Fibroblast of lung (primary cell): Measurements from ENCODE around the gene RCOR1. TPM values are rescaled to one million over a fixed set of nuclear protein-coding genes. Genes with fewer than 3 reads are reported as not detected.

ENCODE experiments used
- DNase-seq, 2 donors: peaks; one replicate each; pipeline versions ENCODE4 v3.0.0 to v3.0.0-alpha.2; 2010; ENCODE audit warnings: low read depth in 2 of 2
- H2AFZ ChIP-seq: 2 replicates; pipeline ENCODE4 v1.5.1; 2012; ENCODE audit warnings: low read length, control low read depth, inconsistent platforms
- H3K27ac ChIP-seq: 2 replicates; pipeline ENCODE4 v1.5.1; 2011; ENCODE audit warnings: low read length, control low read depth; ENCODE audit not compliant: insufficient read depth
- H3K27me3 ChIP-seq: 2 replicates; pipeline ENCODE4 v1.5.1; 2011; ENCODE audit warnings: mild to moderate bottlenecking, low read length; ENCODE audit not compliant: control insufficient read depth, insufficient read depth
- H3K36me3 ChIP-seq: 2 replicates; pipeline ENCODE4 v1.5.1; 2011; ENCODE audit warnings: low read length; ENCODE audit not compliant: control insufficient read depth, insufficient read depth
- H3K4me1 ChIP-seq: 2 replicates; pipeline ENCODE4 v1.5.1; 2011; ENCODE audit warnings: low read length; ENCODE audit not compliant: control insufficient read depth, insufficient read depth; ENCODE audit errors: extremely low read depth
- H3K4me2 ChIP-seq: 2 replicates; pipeline ENCODE4 v1.5.1; 2011; ENCODE audit warnings: low read length, control low read depth; ENCODE audit not compliant: insufficient read depth; ENCODE audit errors: extremely low read depth
- H3K4me3 ChIP-seq, 4 experiments: fragments of 200-600 bp in 1 of 4; sonication (generic) in 1 of 4; replicated peaks in 1 of 4; 2 replicates each; pipeline ENCODE4 v1.5.1; 2011 to 2016; ENCODE audit warnings: low read length in 4 of 4, low read depth in 3 of 4, mild to moderate bottlenecking in 3 of 4, control low read depth in 2 of 4, inconsistent platforms in 1 of 4, mixed read lengths in 1 of 4; ENCODE audit not compliant: insufficient read depth in 1 of 4; ENCODE audit errors: control extremely low read depth in 1 of 4
- H3K79me2 ChIP-seq: 2 replicates; pipeline ENCODE4 v1.5.1; 2012; ENCODE audit warnings: mild to moderate bottlenecking, low read length, inconsistent platforms; ENCODE audit not compliant: control insufficient read depth, insufficient read depth
- H3K9ac ChIP-seq: 2 replicates; pipeline ENCODE4 v1.5.1; 2011; ENCODE audit warnings: mild to moderate bottlenecking, low read length, control low read depth; ENCODE audit not compliant: insufficient read depth
- H3K9me3 ChIP-seq: 2 replicates; pipeline ENCODE4 v1.5.1; 2012; ENCODE audit warnings: low read depth, low read length; ENCODE audit not compliant: control insufficient read depth, insufficient read depth
- H4K20me1 ChIP-seq: 2 replicates; pipeline ENCODE4 v1.5.1; 2011; ENCODE audit warnings: low read length; ENCODE audit not compliant: control insufficient read depth, insufficient read depth; ENCODE audit errors: extremely low read depth
- CTCF ChIP-seq, 2 donors: IDR thresholded peaks in 1 of 2; conservative IDR thresholded peaks in 1 of 2; 1 replicate in 1 of 2; 2 replicates in 1 of 2; pipeline ENCODE4 v1.5.1; 2011 to 2012; ENCODE audit warnings: low read length in 2 of 2, control low read depth in 1 of 2, inconsistent platforms in 1 of 2, low read depth in 1 of 2, mild to moderate bottlenecking in 1 of 2
- EZH2 ChIP-seq: IDR thresholded peaks from 2 replicates; pipeline ENCODE4 v1.5.1; 2012; ENCODE audit warnings: low read length, control low read depth, mild to moderate bottlenecking; ENCODE audit errors: missing control alignments
- polyA plus RNA-seq, 2 donors: library from polyadenylated mRNA; depleted of rRNA in 1 of 2; stranded (reverse) in 1 of 2; unstranded in 1 of 2; fragments of >200 nt; gene quantifications; 2 replicates each; pipeline ENCODE4 v1.2.1, GENCODE V29; 2011 to 2012; ENCODE audit warnings: missing spikeins in 1 of 2
- total RNA-seq: library from RNA; depleted of rRNA; stranded (reverse); fragments of >200 nt; gene quantifications from 2 replicates; pipeline ENCODE4 v1.2.1, GENCODE V29; 2014

RCOR1 gene
- total and polyA plus RNA-seq, 2 donors (not counting 1 experiment from before 2014, with no cell fraction given), result 11.4 to 19.6 TPM

GRCh38 chr14:102699416-102700110, 107.1 kb downstream of the RCOR1 start:
- Histone ChIP-seq H3K4me2 (no peak overlapping the region), H3K9me3 (no peaks in the 10 kb centered on the region), H3K27me3 (no peaks in the 10 kb centered on the region), H4K20me1 (no peaks in the 10 kb centered on the region), H3K27ac (no peak overlapping the region), H3K4me3 (no peak overlapping the region), H2AFZ (no peak overlapping the region), H3K9ac (no peak overlapping the region), H3K79me2 (peaks cover 12% of the 10 kb centered on the region), H3K36me3 (no peaks in the 10 kb centered on the region), H3K4me1 (no peaks in the 10 kb centered on the region)
- DNase-seq, result peak in 1 of 2 donors; percentile 16
- TF ChIP-seq CTCF (conservative IDR thresholded peaks at IDR 0.05 in 1 of 2, IDR thresholded peaks at IDR 0.05 in 1 of 2; ENCODE audit: low read depth in 1 of 2, low read length in 2 of 2) (no peak), EZH2 (no peak)

- TF ChIP-seq CTCF (conservative IDR thresholded peaks at IDR 0.05 in 1 of 2, IDR thresholded peaks at IDR 0.05 in 1 of 2; ENCODE audit: low read depth in 1 of 2, low read length in 2 of 2), result no peak
- no peak for TF ChIP-seq EZH2
- no peaks in the 10 kb centered on the region for H3K79me2 ChIP-seq
- no peak overlapping the region for H3K27ac ChIP-seq
- H3K27me3 ChIP-seq, result no peaks in the 10 kb centered on the region
- no peaks in the 10 kb centered on the region for H3K4me1 ChIP-seq
- H3K36me3 ChIP-seq, result no peaks in the 10 kb centered on the region
- H3K9ac ChIP-seq, result no peak overlapping the region
- H2AFZ ChIP-seq, result no peak overlapping the region
- no peak overlapping the region for H3K4me3 ChIP-seq
- H3K4me2 ChIP-seq, result no peak overlapping the region
- no peaks in the 10 kb centered on the region for H3K9me3 ChIP-seq
- DNase-seq, result no peak
- no peaks in the 10 kb centered on the region for H4K20me1 ChIP-seq
Measured at GRCh38 chr14:102708494-102708893, 116.0 kb downstream of the RCOR1 start.

- H3K9me3 ChIP-seq, result no peaks in the 10 kb centered on the region
- no peaks in the 10 kb centered on the region for H3K79me2 ChIP-seq
- no peaks in the 10 kb centered on the region for H4K20me1 ChIP-seq
- no peak for DNase-seq
- H3K27ac ChIP-seq, result no peak overlapping the region
- H3K4me2 ChIP-seq, result no peak overlapping the region
- TF ChIP-seq EZH2 (no peak), CTCF (conservative IDR thresholded peaks at IDR 0.05 in 1 of 2, IDR thresholded peaks at IDR 0.05 in 1 of 2; ENCODE audit: low read depth in 1 of 2, low read length in 2 of 2) (no peak)
- H3K9ac ChIP-seq, result no peak overlapping the region
- no peaks in the 10 kb centered on the region for H3K4me1 ChIP-seq
- H3K36me3 ChIP-seq, result no peaks in the 10 kb centered on the region
- H3K4me3 ChIP-seq, result no peak overlapping the region
- no peak overlapping the region for H2AFZ ChIP-seq
- no peaks in the 10 kb centered on the region for H3K27me3 ChIP-seq
Measured at GRCh38 chr14:102711207-102711606, 118.8 kb downstream of the RCOR1 start.
